Astrocyte (in vitro differentiated cells and primary cell): ENCODE data around the gene METTL27. TPM values are rescaled to one million over a fixed set of nuclear protein-coding genes. Genes with fewer than 3 reads are reported as not detected.
"Not testable (repeated sequence)": the region's sequence is repeated elsewhere in the genome, so short reads cannot be mapped to it uniquely, and the experiment has no call there.

Experiments used
- DNase-seq: peaks from one replicate; pipeline ENCODE4 v3.0.0-alpha.2; 2010; ENCODE audit warnings: low read depth
- FAIRE-seq: peaks from 2 replicates; lab custom pipeline; 2011; peaks lifted over from hg19 to GRCh38; lab: Jason Lieb, UNC
- H2AFZ ChIP-seq: 2 replicates; pipeline ENCODE4 v1.6.0; 2012; ENCODE audit warnings: low read depth, low read length, inconsistent platforms
- H3K27ac ChIP-seq: 2 replicates; pipeline ENCODE4 v1.5.1; 2011; ENCODE audit warnings: low read depth, low read length, inconsistent platforms
- H3K27me3 ChIP-seq: 2 replicates; pipeline ENCODE4 v1.6.0; 2011; ENCODE audit warnings: low read length, inconsistent platforms; ENCODE audit not compliant: insufficient read depth
- H3K36me3 ChIP-seq: 2 replicates; pipeline ENCODE4 v1.5.1; 2011; ENCODE audit warnings: low read length, inconsistent platforms; ENCODE audit not compliant: insufficient read depth
- H3K4me1 ChIP-seq: 2 replicates; pipeline ENCODE4 v1.5.1; 2011; ENCODE audit warnings: low read length, inconsistent platforms; ENCODE audit not compliant: insufficient read depth
- H3K4me2 ChIP-seq: 2 replicates; pipeline ENCODE4 v1.6.0; 2012; ENCODE audit warnings: low read length, inconsistent platforms
- H3K4me3 ChIP-seq: 2 replicates; pipeline ENCODE4 v1.5.1; 2011; ENCODE audit warnings: low read depth, mild to moderate bottlenecking, low read length, inconsistent platforms; ENCODE audit not compliant: insufficient read depth
- H3K79me2 ChIP-seq: 2 replicates; pipeline ENCODE4 v1.6.0; 2012; ENCODE audit warnings: mild to moderate bottlenecking, low read length, inconsistent platforms; ENCODE audit not compliant: insufficient read depth
- H3K9ac ChIP-seq: 2 replicates; pipeline ENCODE4 v1.6.0; 2012; ENCODE audit warnings: mild to moderate bottlenecking, low read length, inconsistent platforms
- H3K9me3 ChIP-seq: 2 replicates; pipeline ENCODE4 v1.5.1; 2012; ENCODE audit warnings: low read depth, mild to moderate bottlenecking, low read length, inconsistent platforms; ENCODE audit not compliant: insufficient read depth
- H4K20me1 ChIP-seq: 2 replicates; pipeline ENCODE4 v1.6.0; 2012; ENCODE audit warnings: low read length, inconsistent platforms; ENCODE audit not compliant: insufficient read depth
- H3K27ac Mint-ChIP-seq: one replicate; pipeline ENCODE4 v1.8.0; 2021; ENCODE audit warnings: mild to moderate bottlenecking, mixed read lengths; ENCODE audit not compliant: unreplicated experiment
- H3K27me3 Mint-ChIP-seq: one replicate; pipeline ENCODE4 v1.8.0; 2021; ENCODE audit warnings: low read depth, mixed read lengths; ENCODE audit not compliant: unreplicated experiment
- H3K36me3 Mint-ChIP-seq: one replicate; pipeline ENCODE4 v1.8.0; 2021; ENCODE audit warnings: low read depth, mixed read lengths; ENCODE audit not compliant: unreplicated experiment
- H3K4me1 Mint-ChIP-seq: one replicate; pipeline ENCODE4 v1.8.0; 2021; ENCODE audit warnings: low read depth, mixed read lengths; ENCODE audit not compliant: unreplicated experiment
- H3K4me3 Mint-ChIP-seq: one replicate; pipeline ENCODE4 v1.8.0; 2021; ENCODE audit warnings: mild to moderate bottlenecking, moderate library complexity, mixed read lengths; ENCODE audit not compliant: unreplicated experiment
- H3K9me3 Mint-ChIP-seq: one replicate; pipeline ENCODE4 v1.8.0; 2021; ENCODE audit warnings: mild to moderate bottlenecking, mixed read lengths; ENCODE audit not compliant: unreplicated experiment
- EZH2 ChIP-seq: IDR thresholded peaks from 2 replicates; pipeline ENCODE4 v1.6.1; 2012; ENCODE audit warnings: mild to moderate bottlenecking, low read length, inconsistent platforms; ENCODE audit not compliant: insufficient read depth
- total RNA-seq: library from RNA; stranded (reverse); gene quantifications from 2 replicates; pipeline ENCODE4 v1.2.1, GENCODE V29; 2021
- TF ChIP-seq, protein P1 (sequence below): IDR thresholded peaks from 2 replicates; pipeline ENCODE4 v1.5.1; 2011; ENCODE audit warnings: low read depth, mild to moderate bottlenecking, inconsistent platforms, low read length, moderate library complexity; ENCODE audit not compliant: insufficient read depth

METTL27 gene
- total RNA-seq, 1 donor from 2014 or later = 2.5 TPM

DNA sequence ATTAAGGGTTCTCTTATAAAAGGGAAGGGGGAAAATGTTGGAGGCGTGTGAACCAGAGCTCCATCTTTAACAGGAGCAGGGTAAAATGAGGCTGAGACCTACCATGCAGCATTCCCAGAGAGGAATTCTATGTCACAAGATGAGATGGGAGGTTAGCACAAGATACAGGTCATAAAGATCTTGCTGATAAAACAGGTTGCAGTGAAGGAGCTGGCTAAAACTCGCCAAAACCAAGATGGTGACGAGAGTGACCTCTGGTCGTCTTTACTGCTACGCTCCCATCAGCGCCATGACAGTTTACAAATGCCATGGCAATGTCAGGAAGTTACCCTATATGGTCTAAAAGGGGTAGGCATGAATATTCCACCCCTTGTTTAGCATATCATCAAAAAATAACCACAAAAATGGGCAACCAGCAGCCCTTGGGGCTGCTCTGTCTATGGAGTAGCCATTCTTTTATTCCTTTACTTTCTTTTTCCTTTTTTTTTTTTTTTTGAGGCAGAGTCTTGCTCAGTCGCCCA lies 51.1 kb downstream of the METTL27 start:
- H3K9ac ChIP-seq, H3K4me2 ChIP-seq, H3K4me3 ChIP-seq, H3K4me1 ChIP-seq, H4K20me1 ChIP-seq, H3K4me3 Mint-ChIP-seq, H3K9me3 ChIP-seq, DNase-seq, H3K9me3 Mint-ChIP-seq, H3K27ac ChIP-seq, H3K79me2 ChIP-seq, FAIRE-seq, H3K36me3 ChIP-seq, H3K4me1 Mint-ChIP-seq, H2AFZ ChIP-seq, H3K27me3 ChIP-seq, H3K27ac Mint-ChIP-seq, H3K27me3 Mint-ChIP-seq, H3K36me3 Mint-ChIP-seq: not testable (repeated sequence)

DNA sequence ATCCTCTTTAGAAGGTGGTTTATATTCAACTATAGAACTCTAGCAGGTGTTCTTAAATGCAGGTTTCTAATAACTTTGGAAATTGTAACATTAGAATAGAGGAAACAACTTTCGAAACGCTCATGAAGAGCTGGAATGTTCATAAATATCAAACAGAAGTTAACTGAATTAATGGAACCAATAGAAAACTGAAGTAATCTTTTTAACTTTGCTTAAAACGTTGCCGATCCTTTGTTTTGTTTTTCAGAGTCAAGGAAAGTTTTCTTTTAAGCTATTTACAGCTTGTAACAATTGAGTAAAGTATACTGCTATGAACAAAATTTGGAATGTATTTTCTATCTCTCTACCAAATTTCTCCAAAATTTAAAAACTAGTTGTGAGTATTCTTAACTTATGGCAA lies 53.3 kb downstream of the METTL27 start:
- Histone ChIP-seq H3K9me3 (no peaks in the 10 kb centered on the region), H3K27me3 (peaks cover 3% of the 10 kb centered on the region), H3K27ac (no peak overlapping the region), H3K4me1 (no peaks in the 10 kb centered on the region), H3K9ac (no peak overlapping the region), H3K36me3 (no peaks in the 10 kb centered on the region), H3K4me3 (no peak overlapping the region), H3K79me2 (no peaks in the 10 kb centered on the region), H2AFZ (no peak overlapping the region), H4K20me1 (no peaks in the 10 kb centered on the region), H3K4me2 (no peak overlapping the region)
- no peaks in the 10 kb centered on the region for H3K4me1 Mint-ChIP-seq
- H3K27me3 Mint-ChIP-seq = peaks cover 6% of the 10 kb centered on the region
- no peak for FAIRE-seq
- peaks cover 4% of the 10 kb centered on the region for H3K9me3 Mint-ChIP-seq
- H3K36me3 Mint-ChIP-seq = no peaks in the 10 kb centered on the region
- no peak overlapping the region for H3K4me3 Mint-ChIP-seq
- no peak for DNase-seq
- TF ChIP-seq EZH2 = no peak
- TF ChIP-seq, protein P1, sequence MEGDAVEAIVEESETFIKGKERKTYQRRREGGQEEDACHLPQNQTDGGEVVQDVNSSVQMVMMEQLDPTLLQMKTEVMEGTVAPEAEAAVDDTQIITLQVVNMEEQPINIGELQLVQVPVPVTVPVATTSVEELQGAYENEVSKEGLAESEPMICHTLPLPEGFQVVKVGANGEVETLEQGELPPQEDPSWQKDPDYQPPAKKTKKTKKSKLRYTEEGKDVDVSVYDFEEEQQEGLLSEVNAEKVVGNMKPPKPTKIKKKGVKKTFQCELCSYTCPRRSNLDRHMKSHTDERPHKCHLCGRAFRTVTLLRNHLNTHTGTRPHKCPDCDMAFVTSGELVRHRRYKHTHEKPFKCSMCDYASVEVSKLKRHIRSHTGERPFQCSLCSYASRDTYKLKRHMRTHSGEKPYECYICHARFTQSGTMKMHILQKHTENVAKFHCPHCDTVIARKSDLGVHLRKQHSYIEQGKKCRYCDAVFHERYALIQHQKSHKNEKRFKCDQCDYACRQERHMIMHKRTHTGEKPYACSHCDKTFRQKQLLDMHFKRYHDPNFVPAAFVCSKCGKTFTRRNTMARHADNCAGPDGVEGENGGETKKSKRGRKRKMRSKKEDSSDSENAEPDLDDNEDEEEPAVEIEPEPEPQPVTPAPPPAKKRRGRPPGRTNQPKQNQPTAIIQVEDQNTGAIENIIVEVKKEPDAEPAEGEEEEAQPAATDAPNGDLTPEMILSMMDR = no peak
- no peak overlapping the region for H3K27ac Mint-ChIP-seq

DNA sequence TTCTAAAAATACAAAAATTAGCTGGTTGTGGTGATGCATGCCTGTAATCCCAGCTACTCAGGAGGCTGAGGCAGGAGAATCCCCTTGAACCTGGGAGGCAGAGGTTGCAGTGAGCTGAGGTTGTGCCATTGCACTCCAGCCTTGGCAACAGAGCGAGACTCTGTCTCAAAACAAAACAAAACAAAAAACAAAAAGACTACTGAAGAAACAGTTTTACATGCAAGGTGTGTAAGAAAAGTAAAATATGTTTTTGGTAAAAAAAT lies 54.6 kb downstream of the METTL27 start:
- H3K4me1 Mint-ChIP-seq, H3K27me3 ChIP-seq, H3K27ac Mint-ChIP-seq, H3K4me2 ChIP-seq, H3K4me3 ChIP-seq, H3K27ac ChIP-seq, H4K20me1 ChIP-seq, H3K4me1 ChIP-seq, H3K9me3 ChIP-seq, DNase-seq, H3K79me2 ChIP-seq, H3K27me3 Mint-ChIP-seq, H3K9ac ChIP-seq, FAIRE-seq, H2AFZ ChIP-seq, H3K36me3 Mint-ChIP-seq, H3K4me3 Mint-ChIP-seq, H3K36me3 ChIP-seq, H3K9me3 Mint-ChIP-seq: not testable (repeated sequence)

DNA sequence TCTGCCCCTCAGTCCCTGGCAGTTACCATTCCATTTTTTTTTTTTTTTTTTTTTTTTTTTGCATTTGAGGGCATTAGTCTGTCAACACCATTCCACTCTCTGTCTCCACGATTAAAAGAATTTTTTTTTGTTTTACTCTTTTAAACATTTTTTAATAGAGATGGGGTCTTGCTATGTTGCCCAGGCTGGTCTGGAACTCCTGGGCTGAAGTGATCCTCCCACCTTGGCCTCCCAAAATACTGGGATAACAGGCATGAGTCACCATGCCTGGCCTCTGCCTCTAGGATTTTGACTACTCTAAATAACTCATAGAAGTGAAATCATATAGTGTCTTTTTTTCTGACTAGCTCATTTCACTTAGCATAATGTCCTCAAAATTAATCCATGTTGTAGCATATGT lies 55.7 kb downstream of the METTL27 start:
- FAIRE-seq = no peak
- peaks cover 6% of the 10 kb centered on the region for H3K9me3 Mint-ChIP-seq
- no peak overlapping the region for H3K27ac ChIP-seq
- no peaks in the 10 kb centered on the region for H3K36me3 ChIP-seq
- no peaks in the 10 kb centered on the region for H3K79me2 ChIP-seq
- no peak for DNase-seq
- no peak overlapping the region for H3K4me3 ChIP-seq
- no peak overlapping the region for H2AFZ ChIP-seq
- H3K9me3 ChIP-seq = no peaks in the 10 kb centered on the region
- no peaks in the 10 kb centered on the region for H3K4me1 Mint-ChIP-seq
- no peak overlapping the region for H3K4me3 Mint-ChIP-seq
- H3K27me3 ChIP-seq = no peaks in the 10 kb centered on the region
- no peak overlapping the region for H3K4me2 ChIP-seq
- no peak for TF ChIP-seq EZH2
- TF ChIP-seq, protein P1 = no peak
- H3K4me1 ChIP-seq = no peaks in the 10 kb centered on the region
- H3K9ac ChIP-seq = no peak overlapping the region
- H3K27ac Mint-ChIP-seq = no peak overlapping the region
- H3K27me3 Mint-ChIP-seq = peaks cover 6% of the 10 kb centered on the region
- H3K36me3 Mint-ChIP-seq = no peaks in the 10 kb centered on the region
- H4K20me1 ChIP-seq = no peaks in the 10 kb centered on the region
